H9 (cell line): Measurements from ENCODE around the gene COL4A2. TPM values are rescaled to one million over a fixed set of nuclear protein-coding genes. Genes with fewer than 3 reads are reported as not detected.

Experiments
- DNase-seq: peaks from one replicate; pipeline ENCODE4 v3.0.0-alpha.2; 2017
- H2AFZ ChIP-seq: one replicate; pipeline ENCODE4 v1.6.1; 2013; ENCODE audit warnings: mild to moderate bottlenecking, low read length, control low read depth, moderate library complexity
- H2AK5ac ChIP-seq: 2 replicates; pipeline ENCODE4 v1.6.1; 2013; ENCODE audit warnings: low read length, control low read depth, mixed read lengths; ENCODE audit not compliant: insufficient read length
- H2BK120ac ChIP-seq: one replicate; pipeline ENCODE4 v1.6.1; 2013; ENCODE audit warnings: low read depth, mild to moderate bottlenecking, low read length, control low read depth, inconsistent platforms; ENCODE audit not compliant: poor library complexity, severe bottlenecking
- H2BK12ac ChIP-seq: 2 replicates; pipeline ENCODE4 v1.6.1; 2013; ENCODE audit warnings: low read length, control low read depth, mixed read lengths, low read depth; ENCODE audit not compliant: insufficient read length
- H2BK15ac ChIP-seq: 2 replicates; pipeline ENCODE4 v1.6.1; 2013; ENCODE audit warnings: low read depth, low read length, control low read depth
- H2BK20ac ChIP-seq: one replicate; pipeline ENCODE4 v1.6.1; 2013; ENCODE audit warnings: low read depth, mild to moderate bottlenecking, low read length, control low read depth, inconsistent platforms; ENCODE audit not compliant: poor library complexity, severe bottlenecking
- H2BK5ac ChIP-seq: 2 replicates; pipeline ENCODE4 v1.6.1; 2013; ENCODE audit warnings: low read length, control low read depth, mixed read lengths; ENCODE audit not compliant: insufficient read length
- H3K14ac ChIP-seq: 2 replicates; pipeline ENCODE4 v1.6.1; 2013; ENCODE audit warnings: low read length, control low read depth; ENCODE audit not compliant: insufficient read depth
- H3K18ac ChIP-seq: 2 replicates; pipeline ENCODE4 v1.6.1; 2013; ENCODE audit warnings: low read depth, mild to moderate bottlenecking, mixed read lengths, low read length, control low read depth; ENCODE audit not compliant: insufficient read length
- H3K23ac ChIP-seq: 2 replicates; pipeline ENCODE4 v1.6.1; 2013; ENCODE audit warnings: low read length, control low read depth, mixed read lengths, low read depth; ENCODE audit not compliant: insufficient read length
- H3K23me2 ChIP-seq: 2 replicates; pipeline ENCODE4 v1.6.1; 2013; ENCODE audit warnings: low read depth, mild to moderate bottlenecking, mixed read lengths, low read length, control low read depth; ENCODE audit not compliant: insufficient read length, poor library complexity, severe bottlenecking
- H3K27ac ChIP-seq: 2 replicates; pipeline ENCODE4 v1.5.1; 2013; ENCODE audit warnings: low read length, control low read depth, mixed read lengths, low read depth; ENCODE audit not compliant: insufficient read length
- H3K27me3 ChIP-seq: 2 replicates; pipeline ENCODE4 v1.6.1; 2013; ENCODE audit warnings: low read length, control low read depth, inconsistent platforms; ENCODE audit not compliant: insufficient read depth
- H3K4ac ChIP-seq: 2 replicates; pipeline ENCODE4 v1.6.1; 2013; ENCODE audit warnings: low read depth, mild to moderate bottlenecking, control low read depth, inconsistent platforms, low read length, moderate library complexity
- H3K4me1 ChIP-seq: 2 replicates; pipeline ENCODE4 v1.6.1; 2013; ENCODE audit warnings: low read length, control low read depth, inconsistent platforms; ENCODE audit not compliant: insufficient read depth
- H3K4me2 ChIP-seq: 2 replicates; pipeline ENCODE4 v1.6.1; 2013; ENCODE audit warnings: low read length, control low read depth, mixed read lengths; ENCODE audit not compliant: insufficient read length, insufficient read depth
- H3K56ac ChIP-seq: 2 replicates; pipeline ENCODE4 v1.6.1; 2013; ENCODE audit warnings: low read depth, mild to moderate bottlenecking, mixed read lengths, low read length, control low read depth; ENCODE audit not compliant: insufficient read length
- H3K79me1 ChIP-seq: 2 replicates; pipeline ENCODE4 v1.6.1; 2013; ENCODE audit warnings: low read depth, mild to moderate bottlenecking, moderate library complexity, low read length, control low read depth, inconsistent platforms; ENCODE audit not compliant: insufficient read depth, poor library complexity, severe bottlenecking
- H3K79me2 ChIP-seq: 2 replicates; pipeline ENCODE4 v1.6.1; 2013; ENCODE audit warnings: low read length, control low read depth, inconsistent platforms; ENCODE audit not compliant: insufficient read depth
- H3K9ac ChIP-seq: 2 replicates; pipeline ENCODE4 v1.6.1; 2013; ENCODE audit warnings: low read length, control low read depth, mixed read lengths; ENCODE audit not compliant: insufficient read length; ENCODE audit errors: extremely low read depth
- H3K9me3 ChIP-seq: one replicate; pipeline ENCODE4 v1.6.1; 2013; ENCODE audit warnings: low read depth, low read length, inconsistent platforms; ENCODE audit not compliant: control insufficient read depth
- H3T11ph ChIP-seq: one replicate; pipeline ENCODE4 v1.6.1; 2013; ENCODE audit warnings: mild to moderate bottlenecking, low read length, control low read depth, inconsistent platforms
- H4K20me1 ChIP-seq: one replicate; pipeline ENCODE4 v1.6.1; 2013; ENCODE audit not compliant: control insufficient read depth, insufficient read length, insufficient read depth
- H4K5ac ChIP-seq: 2 replicates; pipeline ENCODE4 v1.6.1; 2013; ENCODE audit warnings: low read depth, mild to moderate bottlenecking, mixed read lengths, low read length, control low read depth; ENCODE audit not compliant: insufficient read length
- H4K8ac ChIP-seq: replicated peaks from 2 replicates; pipeline ENCODE4 v1.6.1; 2013; ENCODE audit warnings: low read length, control low read depth, mixed read lengths, low read depth; ENCODE audit not compliant: insufficient read length
- H4K91ac ChIP-seq: 2 replicates; pipeline ENCODE4 v1.6.1; 2013; ENCODE audit warnings: low read depth, mild to moderate bottlenecking, moderate library complexity, mixed read lengths, low read length, control low read depth; ENCODE audit not compliant: insufficient read length
- H3K27ac Mint-ChIP-seq, 3 experiments: 2 replicates in 2 of 3; 3 replicates in 1 of 3; pipeline ENCODE4 v1.8.0; 2020 to 2021; ENCODE audit warnings: mixed read lengths in 3 of 3, mild to moderate bottlenecking in 1 of 3, moderate library complexity in 1 of 3
- H3K27me3 Mint-ChIP-seq: 2 replicates; pipeline ENCODE4 v1.8.0; 2021; ENCODE audit warnings: low read depth, mild to moderate bottlenecking, moderate library complexity, mixed read lengths
- H3K36me3 Mint-ChIP-seq, 3 experiments: 2 replicates in 2 of 3; 3 replicates in 1 of 3; pipeline ENCODE4 v1.8.0; 2020 to 2021; ENCODE audit warnings: low read depth in 3 of 3, mixed read lengths in 3 of 3; ENCODE audit not compliant: insufficient read depth in 1 of 3
- H3K4me1 Mint-ChIP-seq, 2 experiments: 2 replicates each; pipeline ENCODE4 v1.8.0; 2020; ENCODE audit warnings: mixed read lengths in 2 of 2
- H3K4me3 Mint-ChIP-seq, 2 experiments: 2 replicates in 1 of 2; 3 replicates in 1 of 2; pipeline ENCODE4 v1.8.0; 2020 to 2021; ENCODE audit warnings: mild to moderate bottlenecking in 2 of 2, mixed read lengths in 2 of 2, moderate library complexity in 1 of 2
- H3K9me3 Mint-ChIP-seq, 2 experiments: 2 replicates in 1 of 2; 3 replicates in 1 of 2; pipeline ENCODE4 v1.8.0; 2020; ENCODE audit warnings: mild to moderate bottlenecking in 2 of 2, mixed read lengths in 2 of 2, moderate library complexity in 1 of 2
- CTCF ChIP-seq: fragments of 200-600 bp; sonication (generic); conservative IDR thresholded peaks from 3 replicates; pipeline ENCODE4 v1.8.0; 2021; ENCODE audit warnings: antibody characterized with exemption, mild to moderate bottlenecking
- WGBS: extraction: QIAGEN DNeasy Blood & Tissue Kit; methylation state at CpG from one replicate; pipeline ENCODE4 v1.1.7; 2013; ENCODE audit warnings: missing lambda C conversion rate, low lambda C conversion rate, mixed read lengths; ENCODE audit not compliant: insufficient read length; ENCODE audit errors: extremely low coverage; 5-methylcytosine and 5-hydroxymethylcytosine counted together
- total RNA-seq: library from RNA; stranded (reverse); gene quantifications from 2 replicates; pipeline ENCODE4 v1.2.1, GENCODE V29; 2021

Gene COL4A2
- total RNA-seq, 1 experiment from 2014 or later: 76.5 TPM

DNA sequence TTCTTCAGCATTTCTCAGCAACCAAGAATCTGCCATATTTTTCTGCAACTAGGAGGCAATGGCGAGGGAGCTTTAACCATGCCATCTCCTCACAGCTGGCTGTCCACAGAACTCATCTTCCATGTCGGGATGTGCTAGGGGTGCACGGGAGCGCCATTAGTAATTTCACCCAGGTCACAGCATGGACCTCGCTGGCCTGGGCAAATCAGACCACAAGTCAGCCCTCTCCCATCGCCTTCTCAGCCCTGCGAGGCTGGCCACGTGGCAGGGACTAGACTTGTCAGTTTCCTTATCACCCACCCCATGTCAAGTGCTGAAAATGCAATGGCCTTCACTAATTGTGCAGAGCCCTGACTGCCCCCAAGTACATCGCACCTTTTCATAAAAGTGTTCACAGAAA lies 15.8 kb upstream of the COL4A2 start:
- H4K91ac ChIP-seq: no peak overlapping the region
- H2BK120ac ChIP-seq: no peak overlapping the region
- Mint-ChIP-seq H3K4me1 (peaks cover 0 to 3% of the 10 kb centered on the region in 2 experiments; a peak in 1 of 4 replicates), H3K4me3 (no peak overlapping the region), H3K36me3 (peaks cover 0 to 3% (median 0%) of the 10 kb centered on the region in 3 experiments; a peak in 5 of 7 replicates), H3K27ac (no peak overlapping the region), H3K9me3 (no peaks in the 10 kb centered on the region), H3K27me3 (no peaks in the 10 kb centered on the region; the same call in 1 of the 2 replicates)
- no peak for TF ChIP-seq CTCF
- H4K8ac ChIP-seq: no peak overlapping the region
- H2BK12ac ChIP-seq: no peak overlapping the region
- no peak overlapping the region for H3K23ac ChIP-seq
- no peak overlapping the region for H2AFZ ChIP-seq
- H3K56ac ChIP-seq: no peak overlapping the region
- H2BK15ac ChIP-seq: no peak overlapping the region
- no peak overlapping the region for H2AK5ac ChIP-seq
- H2BK20ac ChIP-seq: no peak overlapping the region
- no peak overlapping the region for H3K14ac ChIP-seq
- no peak overlapping the region for H3T11ph ChIP-seq
- H3K18ac ChIP-seq: no peak overlapping the region
- H3K4ac ChIP-seq: no peak overlapping the region
- no peaks in the 10 kb centered on the region for H3K9me3 ChIP-seq
- H3K4me1 ChIP-seq: no peaks in the 10 kb centered on the region
- H3K4me2 ChIP-seq: no peak overlapping the region
- no peaks in the 10 kb centered on the region; the same call in 1 of the 2 replicates for H3K79me2 ChIP-seq
- no peak for DNase-seq
- H3K9ac ChIP-seq: no peak overlapping the region
- H2BK5ac ChIP-seq: no peak overlapping the region
- no CpG with 5 or more reads among the region's 9 CpGs for WGBS
- no peak overlapping the region for H4K5ac ChIP-seq
- H3K79me1 ChIP-seq: no peaks in the 10 kb centered on the region
- H3K23me2 ChIP-seq: no peaks in the 10 kb centered on the region
- no peaks in the 10 kb centered on the region for H3K27me3 ChIP-seq
- no peak overlapping the region for H3K27ac ChIP-seq
- no peaks in the 10 kb centered on the region for H4K20me1 ChIP-seq
